RWPE2 (cell line): ENCODE measurements around the gene TCEAL3.

Experiments used
- ATAC-seq: fragments of 200-7000 bp; cut with Tn5 transposase; 3 replicates; pipeline ENCODE4 v1.9.1; 2021; ENCODE audit warnings: low read depth
- DNase-seq: peaks from one replicate; pipeline ENCODE4 v3.0.0-alpha.2; 2020; ENCODE audit warnings: low spot score
- H3K27ac ChIP-seq: fragments of 450-650 bp; 2 replicates; pipeline ENCODE4 v1.5.1; 2017; ENCODE audit warnings: mild to moderate bottlenecking; ENCODE audit not compliant: poor library complexity, severe bottlenecking
- H3K27me3 ChIP-seq: fragments of 250-450 bp; sonication (Bioruptor Pico); 2 replicates; pipeline ENCODE4 v1.5.1; 2021; ENCODE audit warnings: mild to moderate bottlenecking, moderate library complexity; ENCODE audit not compliant: insufficient read depth, poor library complexity, severe bottlenecking
- H3K36me3 ChIP-seq: fragments of 250-450 bp; sonication (Bioruptor Pico); 2 replicates; pipeline ENCODE4 v1.5.1; 2020; ENCODE audit warnings: low read depth, mild to moderate bottlenecking, moderate library complexity
- H3K4me1 ChIP-seq: fragments of 250-450 bp; sonication (Bioruptor Pico); 2 replicates; pipeline ENCODE4 v1.5.1; 2021; ENCODE audit warnings: mild to moderate bottlenecking, moderate library complexity; ENCODE audit not compliant: insufficient read depth, poor library complexity, severe bottlenecking
- H3K4me3 ChIP-seq: fragments of 250-450 bp; sonication (Bioruptor Pico); 2 replicates; pipeline ENCODE4 v1.5.1; 2021; ENCODE audit warnings: mild to moderate bottlenecking, moderate library complexity; ENCODE audit not compliant: severe bottlenecking
- H3K9me3 ChIP-seq: fragments of 250-450 bp; sonication (Bioruptor Pico); 2 replicates; pipeline ENCODE4 v1.5.1; 2021; ENCODE audit warnings: mild to moderate bottlenecking, moderate library complexity; ENCODE audit not compliant: severe bottlenecking
- TF ChIP-seq, protein P1 (sequence below): fragments of 450-650 bp; IDR thresholded peaks from one replicate; pipeline ENCODE4 v1.5.1; 2017; ENCODE audit warnings: mild to moderate bottlenecking, moderate library complexity; ENCODE audit not compliant: poor library complexity, severe bottlenecking

TCEAL3 gene

GRCh38 chrX:103629318-103630170 lies 21.8 kb downstream of the TCEAL3 start:
- Histone ChIP-seq H3K27me3 (no peaks in the 10 kb centered on the region), H3K4me1 (no peaks in the 10 kb centered on the region), H3K4me3 (peak overlapping the region; percentile 63), H3K36me3 (no peaks in the 10 kb centered on the region), H3K27ac (peak overlapping the region; percentile 82), H3K9me3 (no peaks in the 10 kb centered on the region)
- DNase-seq (peak; percentile 45), ATAC-seq (peak; percentile 74)
- TF ChIP-seq, protein P1, sequence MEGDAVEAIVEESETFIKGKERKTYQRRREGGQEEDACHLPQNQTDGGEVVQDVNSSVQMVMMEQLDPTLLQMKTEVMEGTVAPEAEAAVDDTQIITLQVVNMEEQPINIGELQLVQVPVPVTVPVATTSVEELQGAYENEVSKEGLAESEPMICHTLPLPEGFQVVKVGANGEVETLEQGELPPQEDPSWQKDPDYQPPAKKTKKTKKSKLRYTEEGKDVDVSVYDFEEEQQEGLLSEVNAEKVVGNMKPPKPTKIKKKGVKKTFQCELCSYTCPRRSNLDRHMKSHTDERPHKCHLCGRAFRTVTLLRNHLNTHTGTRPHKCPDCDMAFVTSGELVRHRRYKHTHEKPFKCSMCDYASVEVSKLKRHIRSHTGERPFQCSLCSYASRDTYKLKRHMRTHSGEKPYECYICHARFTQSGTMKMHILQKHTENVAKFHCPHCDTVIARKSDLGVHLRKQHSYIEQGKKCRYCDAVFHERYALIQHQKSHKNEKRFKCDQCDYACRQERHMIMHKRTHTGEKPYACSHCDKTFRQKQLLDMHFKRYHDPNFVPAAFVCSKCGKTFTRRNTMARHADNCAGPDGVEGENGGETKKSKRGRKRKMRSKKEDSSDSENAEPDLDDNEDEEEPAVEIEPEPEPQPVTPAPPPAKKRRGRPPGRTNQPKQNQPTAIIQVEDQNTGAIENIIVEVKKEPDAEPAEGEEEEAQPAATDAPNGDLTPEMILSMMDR: peak; percentile 75

DNA sequence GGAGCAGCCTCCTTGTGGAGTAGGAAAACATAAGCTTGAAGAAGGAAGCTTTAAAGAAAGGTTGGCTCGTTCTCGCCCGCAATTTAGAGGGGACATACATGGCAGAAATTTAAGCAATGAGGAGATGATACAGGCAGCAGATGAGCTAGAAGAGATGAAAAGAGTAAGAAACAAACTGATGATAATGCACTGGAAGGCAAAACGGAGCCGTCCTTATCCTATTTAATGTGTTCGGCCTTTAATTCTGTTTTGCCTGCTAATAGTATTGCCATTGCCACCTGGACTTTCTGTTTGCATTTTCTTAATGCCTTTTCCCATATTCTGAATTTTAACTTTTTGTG lies 22.4 kb downstream of the TCEAL3 start:
- no peak for ATAC-seq
- Histone ChIP-seq H3K4me3 (peak overlapping the region; percentile 63), H3K27ac (peak overlapping the region; percentile 82), H3K36me3 (no peaks in the 10 kb centered on the region), H3K27me3 (no peaks in the 10 kb centered on the region), H3K9me3 (no peaks in the 10 kb centered on the region), H3K4me1 (no peaks in the 10 kb centered on the region)
- DNase-seq: no peak
- TF ChIP-seq, protein P1: peak; percentile 39

GRCh38 chrX:103631145-103631544 lies 23.4 kb downstream of the TCEAL3 start:
- TF ChIP-seq, protein P1: no peak
- no peaks in the 10 kb centered on the region for H3K4me1 ChIP-seq
- H3K9me3 ChIP-seq: no peaks in the 10 kb centered on the region
- H3K27ac ChIP-seq: no peak overlapping the region
- ATAC-seq (no peak), DNase-seq (no peak)
- H3K36me3 ChIP-seq: no peaks in the 10 kb centered on the region
- no peaks in the 10 kb centered on the region for H3K27me3 ChIP-seq
- no peak overlapping the region for H3K4me3 ChIP-seq

DNA sequence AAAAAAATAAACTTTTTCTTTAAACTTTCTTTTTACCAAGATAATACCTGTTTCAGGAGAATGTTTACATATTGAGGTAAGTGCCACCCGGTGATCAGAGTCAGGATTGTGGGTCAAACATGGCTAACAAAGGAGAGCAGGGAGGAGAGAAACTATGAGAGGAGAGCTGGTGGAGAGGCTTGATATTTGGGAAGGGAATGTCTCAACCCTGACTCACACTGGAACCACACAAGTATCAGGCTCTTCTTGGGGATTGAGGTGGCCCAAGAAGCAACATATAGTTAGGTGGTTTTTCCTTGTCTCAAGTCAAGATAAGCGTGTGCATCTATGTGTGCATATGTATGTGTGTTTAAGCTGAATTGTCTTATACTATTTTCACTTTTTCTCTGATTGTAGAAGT lies 27.7 kb downstream of the TCEAL3 start:
- ATAC-seq: no peak
- Histone ChIP-seq H3K36me3 (no peaks in the 10 kb centered on the region), H3K4me1 (peaks cover 11% of the 10 kb centered on the region), H3K27ac (no peak overlapping the region), H3K27me3 (no peaks in the 10 kb centered on the region), H3K9me3 (no peaks in the 10 kb centered on the region), H3K4me3 (no peak overlapping the region)
- TF ChIP-seq, protein P1: no peak
- DNase-seq: no peak
